ENCODE results near the gene NRG3. TPM values are rescaled to one million over a fixed set of nuclear protein-coding genes. Genes with fewer than 3 reads are reported as not detected.

NRG3 gene
- total RNA-seq, 1 donor from 2014 or later: not detected

- no peak for DNase-seq (ENCODE audit: low spot score)
- Mint-ChIP-seq H3K27me3 (ENCODE audit: low read depth) (no peaks in the 10 kb centered on the region), H3K36me3 (ENCODE audit: low read depth) (no peaks in the 10 kb centered on the region), H3K4me1 (ENCODE audit: low read depth) (no peaks in the 10 kb centered on the region), H3K9me3 (ENCODE audit: low read depth) (peaks cover 12% of the 10 kb centered on the region), H3K27ac (ENCODE audit: unreplicated experiment) (no peak overlapping the region), H3K4me3 (ENCODE audit: unreplicated experiment) (no peak overlapping the region)
- TF ChIP-seq, protein P1, sequence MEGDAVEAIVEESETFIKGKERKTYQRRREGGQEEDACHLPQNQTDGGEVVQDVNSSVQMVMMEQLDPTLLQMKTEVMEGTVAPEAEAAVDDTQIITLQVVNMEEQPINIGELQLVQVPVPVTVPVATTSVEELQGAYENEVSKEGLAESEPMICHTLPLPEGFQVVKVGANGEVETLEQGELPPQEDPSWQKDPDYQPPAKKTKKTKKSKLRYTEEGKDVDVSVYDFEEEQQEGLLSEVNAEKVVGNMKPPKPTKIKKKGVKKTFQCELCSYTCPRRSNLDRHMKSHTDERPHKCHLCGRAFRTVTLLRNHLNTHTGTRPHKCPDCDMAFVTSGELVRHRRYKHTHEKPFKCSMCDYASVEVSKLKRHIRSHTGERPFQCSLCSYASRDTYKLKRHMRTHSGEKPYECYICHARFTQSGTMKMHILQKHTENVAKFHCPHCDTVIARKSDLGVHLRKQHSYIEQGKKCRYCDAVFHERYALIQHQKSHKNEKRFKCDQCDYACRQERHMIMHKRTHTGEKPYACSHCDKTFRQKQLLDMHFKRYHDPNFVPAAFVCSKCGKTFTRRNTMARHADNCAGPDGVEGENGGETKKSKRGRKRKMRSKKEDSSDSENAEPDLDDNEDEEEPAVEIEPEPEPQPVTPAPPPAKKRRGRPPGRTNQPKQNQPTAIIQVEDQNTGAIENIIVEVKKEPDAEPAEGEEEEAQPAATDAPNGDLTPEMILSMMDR (IDR thresholded peaks at IDR 0.05): no peak
These were observed 847.3 kb downstream of the NRG3 start for GRCh38 chr10:82722273-82722672.

GRCh38 chr10:82736305-82736704 lies 861.3 kb downstream of the NRG3 start:
- TF ChIP-seq, protein P1 (IDR thresholded peaks at IDR 0.05): no peak
- H3K4me1 Mint-ChIP-seq (ENCODE audit: low read depth): no peaks in the 10 kb centered on the region

GRCh38 chr10:82737549-82737948 lies 862.6 kb downstream of the NRG3 start:
- no peak for DNase-seq (ENCODE audit: low spot score)
- TF ChIP-seq, protein P1 (IDR thresholded peaks at IDR 0.05): no peak
- Mint-ChIP-seq H3K4me1 (ENCODE audit: low read depth) (peaks cover 4% of the 10 kb centered on the region), H3K27ac (ENCODE audit: unreplicated experiment) (no peak overlapping the region), H3K27me3 (ENCODE audit: low read depth) (peaks cover 3% of the 10 kb centered on the region), H3K4me3 (ENCODE audit: unreplicated experiment) (no peak overlapping the region), H3K36me3 (ENCODE audit: low read depth) (no peaks in the 10 kb centered on the region), H3K9me3 (ENCODE audit: low read depth) (no peaks in the 10 kb centered on the region)

More at GRCh38 chr10:82736305-82736704, 861.3 kb downstream of the NRG3 start:
- no peaks in the 10 kb centered on the region for H3K36me3 Mint-ChIP-seq (ENCODE audit: low read depth)
- no peak overlapping the region for H3K27ac Mint-ChIP-seq (ENCODE audit: unreplicated experiment)
- H3K27me3 Mint-ChIP-seq (ENCODE audit: low read depth): peaks cover 3% of the 10 kb centered on the region
- no peak for DNase-seq (ENCODE audit: low spot score)
- H3K4me3 Mint-ChIP-seq (ENCODE audit: unreplicated experiment): no peak overlapping the region
- no peaks in the 10 kb centered on the region for H3K9me3 Mint-ChIP-seq (ENCODE audit: low read depth)

DNA sequence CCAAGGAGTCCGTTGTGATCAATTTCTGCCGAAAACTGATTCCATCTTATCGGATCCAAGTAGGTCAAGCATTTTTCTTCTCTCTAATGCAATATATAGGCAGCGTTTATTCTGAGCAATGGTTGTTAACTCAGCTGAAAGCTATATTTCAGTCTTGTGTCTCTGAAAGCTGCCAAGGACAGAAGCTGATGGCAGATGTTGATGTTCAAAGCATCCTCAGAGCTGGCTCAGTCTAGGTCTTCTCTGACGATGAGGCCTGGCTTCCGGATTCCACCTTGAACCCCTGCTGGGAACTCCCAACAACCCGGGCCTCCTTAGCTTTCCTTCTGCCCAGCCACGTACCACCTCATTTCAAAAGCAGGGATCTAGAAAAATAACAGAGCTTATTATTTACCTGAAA lies 863.6 kb downstream of the NRG3 start:
- H3K4me3 Mint-ChIP-seq (ENCODE audit: unreplicated experiment): no peak overlapping the region
- TF ChIP-seq, protein P1 (IDR thresholded peaks at IDR 0.05): no peak
- H3K4me1 Mint-ChIP-seq (ENCODE audit: low read depth): peaks cover 9% of the 10 kb centered on the region
- H3K27me3 Mint-ChIP-seq (ENCODE audit: low read depth): peaks cover under 1% of the 10 kb centered on the region
- no peak for DNase-seq (ENCODE audit: low spot score)
- no peaks in the 10 kb centered on the region for H3K9me3 Mint-ChIP-seq (ENCODE audit: low read depth)
- H3K27ac Mint-ChIP-seq (ENCODE audit: unreplicated experiment): no peak overlapping the region
- H3K36me3 Mint-ChIP-seq (ENCODE audit: low read depth): no peaks in the 10 kb centered on the region

GRCh38 chr10:82742478-82742877 lies 867.5 kb downstream of the NRG3 start:
- Mint-ChIP-seq H3K36me3 (ENCODE audit: low read depth) (no peaks in the 10 kb centered on the region), H3K4me3 (ENCODE audit: unreplicated experiment) (no peak overlapping the region), H3K4me1 (ENCODE audit: low read depth) (peaks cover 9% of the 10 kb centered on the region), H3K27me3 (ENCODE audit: low read depth) (no peaks in the 10 kb centered on the region), H3K9me3 (ENCODE audit: low read depth) (no peaks in the 10 kb centered on the region), H3K27ac (ENCODE audit: unreplicated experiment) (no peak overlapping the region)
- TF ChIP-seq, protein P1 (IDR thresholded peaks at IDR 0.05): no peak
- DNase-seq (ENCODE audit: low spot score): no peak
